ENCODE data around the gene SAFB. TPM values are rescaled to one million over a fixed set of nuclear protein-coding genes. Genes with fewer than 3 reads are reported as not detected.

Gene SAFB
- polyA plus RNA-seq, 1 of the 3 experiments (the other 2 are of a cell fraction), result 90.0 TPM

GRCh38 chr19:5592531-5593342 is 30.1 kb upstream of the SAFB start (continued):
- no peak for TF ChIP-seq CTCF (IDR thresholded peaks at IDR 0.05)
- TF ChIP-seq NFIC (IDR thresholded peaks at IDR 0.05; ENCODE audit: borderline replicate concordance), result no peak
- TF ChIP-seq USF1 (IDR thresholded peaks at IDR 0.05; ENCODE audit: borderline replicate concordance, low read depth), result no peak
- TF ChIP-seq FOXM1 (IDR thresholded peaks at IDR 0.05; ENCODE audit: low read depth), result no peak
- no peak for TF ChIP-seq GABPA (IDR thresholded peaks at IDR 0.05; ENCODE audit: low read depth)
- no peak for TF ChIP-seq NRF1 (IDR thresholded peaks at IDR 0.05; ENCODE audit: low read depth, low read length)
- no peak for TF ChIP-seq CHD2 (IDR thresholded peaks at IDR 0.05; ENCODE audit: low read length, partially characterized antibody)
- no peak for TF ChIP-seq YY1 (IDR thresholded peaks at IDR 0.05; ENCODE audit: low read depth)
- no peak for TF ChIP-seq MXI1 (IDR thresholded peaks at IDR 0.05; ENCODE audit: low read depth, low read length)
- no peak for TF ChIP-seq MAX (IDR thresholded peaks at IDR 0.05; ENCODE audit: low read depth)
- TF ChIP-seq RAD21 (IDR thresholded peaks at IDR 0.05; ENCODE audit: low read length), result no peak

GRCh38 chr19:5593343-5594255 is 29.3 kb upstream of the SAFB start:
- Histone ChIP-seq H3K79me2 (ENCODE audit: insufficient read depth) (no peaks in the 10 kb centered on the region), H3K9ac (no peak overlapping the region), H3K4me1 (ENCODE audit: control insufficient read depth in 1 of 2, insufficient read depth in 2 of 2, low read depth in 1 of 2, low read length in 1 of 2) (peaks cover 0 to 9% of the 10 kb centered on the region in 2 experiments; a peak in 1 of 4 replicates), H3K4me2 (no peak overlapping the region), H3K9me2 (no peaks in the 10 kb centered on the region), H3K9me3 (no peaks in the 10 kb centered on the region), H3K27ac (ENCODE audit: low read depth in 2 of 2, low read length in 1 of 2) (peak overlapping the region in 1 of 2 experiments; percentile 39; a peak in 1 of 4 replicates), H4K20me1 (ENCODE audit: insufficient read depth) (no peaks in the 10 kb centered on the region), H3K4me3 (ENCODE audit: low read depth in 2 of 2, low read length in 1 of 2) (no peak overlapping the region), H2AFZ (ENCODE audit: low read depth) (no peak overlapping the region), H3F3A (replicated peaks; ENCODE audit: insufficient read depth) (no peaks in the 10 kb centered on the region), H3K27me3 (ENCODE audit: insufficient read depth) (no peaks in the 10 kb centered on the region), H3K36me3 (replicated peaks in 1 of 2; ENCODE audit: control insufficient read depth in 1 of 2, insufficient read depth in 2 of 2, low read length in 1 of 2) (peaks cover 24 to 85% of the 10 kb centered on the region in 2 experiments)
- ChIA-PET POLR2A (no interaction called here), CTCF (interaction anchor here (0.8 to 2.4 kb wide), 4 partner anchors 15 to 94 kb away, joined by 3 to 7 read pairs (median 6); no protein-coding TSS in a partner anchor)
- WGBS (ENCODE audit: low lambda C conversion rate), result 95% methylated on average over 60 of the region's 67 CpGs
- TF ChIP-seq IRF3 (IDR thresholded peaks at IDR 0.05; ENCODE audit: low read depth, low read length) (no peak), RAD21 (IDR thresholded peaks at IDR 0.05; ENCODE audit: low read length) (peak; percentile 24; the same call in 1 of the 2 replicates)
- DNase-seq, result peak; percentile 67
